ENCODE measurements around the gene DGKH. TPM values are rescaled to one million over a fixed set of nuclear protein-coding genes. Genes with fewer than 3 reads are reported as not detected.
"Not testable (repeated sequence)": the region's sequence is repeated elsewhere in the genome, so short reads cannot be mapped to it uniquely, and the experiment has no call there.

Gene DGKH
- total and polyA plus RNA-seq, 2 of the 13 experiments (the other 11 are each of a cell fraction or from before 2014, with no cell fraction given), result 0.01 to 0.13 TPM

DNA sequence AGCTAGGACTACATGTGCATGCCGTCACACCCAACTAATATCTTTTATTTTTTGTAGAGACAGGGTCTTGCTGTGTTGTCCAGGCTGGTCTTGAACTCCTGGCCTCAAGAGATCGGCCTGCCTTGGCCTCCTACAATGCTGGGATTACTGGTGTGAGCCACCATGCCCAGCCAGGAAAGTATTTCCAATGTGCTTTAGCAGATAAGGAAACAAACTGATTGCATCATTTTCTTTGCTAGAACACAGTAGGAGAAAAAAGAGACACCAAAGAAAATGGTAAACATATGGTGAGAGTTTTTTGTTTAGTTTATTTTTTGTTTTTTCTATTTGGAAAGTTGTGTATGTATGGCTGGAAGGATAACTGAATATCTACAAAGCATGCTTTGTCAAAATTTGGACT lies 176.6 kb downstream of the DGKH start:
- Histone ChIP-seq H3K9ac (ENCODE audit: insufficient read depth, low read depth, low read length) (no peak overlapping the region), H2AFZ (ENCODE audit: low read length) (no peak overlapping the region), H3K4me1 (ENCODE audit: insufficient read depth, low read length) (0 out of 2 replicates have a peak, but pooled peaks cover 8% of the 10 kb centered on the region), H3K27me3 (ENCODE audit: control insufficient read depth in 1 of 2, insufficient read depth in 2 of 2, low read length in 2 of 2) (no peaks in the 10 kb centered on the region), H3K4me2 (ENCODE audit: low read depth, low read length) (no peak overlapping the region), H3K4me3 (replicated peaks in 1 of 3; ENCODE audit: insufficient read depth in 1 of 3, low read depth in 2 of 3, low read length in 3 of 3) (no peak overlapping the region), H4K20me1 (ENCODE audit: insufficient read depth, low read length) (no peaks in the 10 kb centered on the region), H3K79me2 (ENCODE audit: insufficient read depth, low read length) (no peaks in the 10 kb centered on the region), H3K27ac (ENCODE audit: extremely low read length, insufficient read depth, low read length) (no peak overlapping the region), H3K36me3 (replicated peaks in 1 of 2; ENCODE audit: control insufficient read depth in 1 of 2, insufficient read depth in 2 of 2, low read length in 2 of 2) (no peaks in the 10 kb centered on the region), H3K9me3 (ENCODE audit: low read length) (no peaks in the 10 kb centered on the region)
- WGBS (ENCODE audit: low lambda C conversion rate), result 76% methylated on average over 2 of the region's 2 CpGs
- POLR2A ChIA-PET, result no interaction called here
- no peak for FAIRE-seq
- CTCF ChIA-PET (ENCODE audit: low intra/inter-chr PET ratio, low total read pairs), result no interaction called here
- TF ChIP-seq ZFP36L1 (CRISPR knock-in tag; IDR thresholded peaks at IDR 0.05) (no peak), CEBPB (IDR thresholded peaks at IDR 0.05; ENCODE audit: borderline replicate concordance, low read depth, low read length) (peak; percentile 4; the same call in 1 of the 2 replicates), ATF7 (IDR thresholded peaks at IDR 0.05) (peak; percentile 8; the same call in 1 of the 2 replicates), ATF7 (CRISPR knock-in tag; IDR thresholded peaks at IDR 0.05) (no peak)
- TF ChIP-seq, protein P1, sequence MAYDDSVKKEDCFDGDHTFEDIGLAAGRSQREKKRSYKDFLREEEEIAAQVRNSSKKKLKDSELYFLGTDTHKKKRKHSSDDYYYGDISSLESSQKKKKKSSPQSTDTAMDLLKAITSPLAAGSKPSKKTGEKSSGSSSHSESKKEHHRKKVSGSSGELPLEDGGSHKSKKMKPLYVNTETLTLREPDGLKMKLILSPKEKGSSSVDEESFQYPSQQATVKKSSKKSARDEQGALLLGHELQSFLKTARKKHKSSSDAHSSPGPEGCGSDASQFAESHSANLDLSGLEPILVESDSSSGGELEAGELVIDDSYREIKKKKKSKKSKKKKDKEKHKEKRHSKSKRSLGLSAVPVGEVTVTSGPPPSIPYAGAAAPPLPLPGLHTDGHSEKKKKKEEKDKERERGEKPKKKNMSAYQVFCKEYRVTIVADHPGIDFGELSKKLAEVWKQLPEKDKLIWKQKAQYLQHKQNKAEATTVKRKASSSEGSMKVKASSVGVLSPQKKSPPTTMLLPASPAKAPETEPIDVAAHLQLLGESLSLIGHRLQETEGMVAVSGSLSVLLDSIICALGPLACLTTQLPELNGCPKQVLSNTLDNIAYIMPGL (CRISPR knock-in tag; IDR thresholded peaks at IDR 0.05; ENCODE audit: borderline replicate concordance in 1 of 2, low read depth in 1 of 2), result no peak
- DNase-seq (ENCODE audit: low spot score), result no peak
- in situ Hi-C loops (cut with HindIII; ENCODE audit: extremely low pct_ligation_motif_present, low pct_unique_long_range_greater_than_20kb) (no loop called here), intact Hi-C loops (cut with micrococcal nuclease; ENCODE audit: unreplicated experiment) (no loop called here)
- BruUV-seq (replicated peaks), result no TSS peak
- ATAC-seq, result no peak

DNA sequence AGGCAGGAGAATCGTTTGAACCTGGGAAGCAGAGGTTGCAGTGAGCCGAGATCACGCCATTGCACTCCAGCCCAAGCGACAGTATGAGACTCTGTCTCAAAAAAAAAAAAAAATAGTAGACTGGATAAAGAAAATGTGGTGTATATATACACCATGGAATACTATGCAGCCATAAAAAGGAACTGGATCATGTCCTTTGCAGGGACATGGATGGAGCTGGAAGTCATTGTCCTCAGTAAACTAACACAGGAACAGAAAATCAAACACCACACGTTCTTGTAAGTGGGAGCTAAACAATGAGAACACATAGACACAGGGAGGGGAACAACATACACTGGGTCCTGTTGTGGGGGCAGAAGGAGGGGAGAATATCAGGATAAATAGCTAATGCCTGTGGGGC lies 178.3 kb downstream of the DGKH start:
- H3K4me3 ChIP-seq (replicated peaks in 1 of 3; ENCODE audit: insufficient read depth in 1 of 3, low read depth in 2 of 3, low read length in 3 of 3); FAIRE-seq; H2AFZ ChIP-seq (ENCODE audit: low read length); CTCF ChIA-PET (ENCODE audit: low intra/inter-chr PET ratio, low total read pairs); H4K20me1 ChIP-seq (ENCODE audit: insufficient read depth, low read length); H3K4me1 ChIP-seq (ENCODE audit: insufficient read depth, low read length); H3K79me2 ChIP-seq (ENCODE audit: insufficient read depth, low read length); ATAC-seq; POLR2A ChIA-PET; H3K4me2 ChIP-seq (ENCODE audit: low read depth, low read length); BruUV-seq (replicated peaks); DNase-seq (ENCODE audit: low spot score); H3K9ac ChIP-seq (ENCODE audit: insufficient read depth, low read depth, low read length); H3K36me3 ChIP-seq (replicated peaks in 1 of 2; ENCODE audit: control insufficient read depth in 1 of 2, insufficient read depth in 2 of 2, low read length in 2 of 2); H3K27ac ChIP-seq (ENCODE audit: extremely low read length, insufficient read depth, low read length); H3K9me3 ChIP-seq (ENCODE audit: low read length); intact Hi-C loops (cut with micrococcal nuclease; ENCODE audit: unreplicated experiment); in situ Hi-C loops (cut with HindIII; ENCODE audit: extremely low pct_ligation_motif_present, low pct_unique_long_range_greater_than_20kb); H3K27me3 ChIP-seq (ENCODE audit: control insufficient read depth in 1 of 2, insufficient read depth in 2 of 2, low read length in 2 of 2): not testable (repeated sequence)
- WGBS (ENCODE audit: low lambda C conversion rate), result 57% methylated on average over 5 of the region's 5 CpGs
